HG03520 (cell line): ENCODE results near the gene RPP14.
A peak's percentile ranks its signal among the peaks of the same experiment; 100 is the strongest.
"Not testable (repeated sequence)": the region's sequence is repeated elsewhere in the genome, so short reads cannot be mapped to it uniquely, and the experiment has no call there.

Experiments
- ATAC-seq: cut with Tn5 transposase; IDR thresholded peaks from one replicate; pipeline ENCODE4 v1.9.1; 2021; ENCODE audit warnings: mild to moderate bottlenecking, moderate library complexity; ENCODE audit not compliant: unreplicated experiment

The RPP14 gene

GRCh38 chr3:58305882-58306711 is at the start of gene RPP14, which contains the start of gene HTD2:
Gene RPP14, plus strand, starts transcription at chr3:58306245. Its CDS starts 4,085 bp downstream, at chr3:58310330.
Gene HTD2, plus strand, starts transcription at chr3:58306520. Its CDS starts 11,094 bp downstream, at chr3:58317614.
- peak; percentile 82 for ATAC-seq

GRCh38 chr3:58256511-58256910 is 49.5 kb upstream of the RPP14 start:
- ATAC-seq: no peak

GRCh38 chr3:58258392-58259055 is 47.5 kb upstream of the RPP14 start:
- ATAC-seq: no peak

- no peak for ATAC-seq
These were observed 45.7 kb upstream of the RPP14 start for GRCh38 chr3:58260261-58260731.

- no peak for ATAC-seq
These were observed 45.3 kb upstream of the RPP14 start for GRCh38 chr3:58260733-58261132.

- ATAC-seq: no peak
These were observed 43.9 kb upstream of the RPP14 start for GRCh38 chr3:58261954-58262666.

- ATAC-seq: no peak
These were observed 39.5 kb upstream of the RPP14 start for GRCh38 chr3:58266577-58266976.

- ATAC-seq: not testable (repeated sequence)
These were observed 38.5 kb upstream of the RPP14 start for GRCh38 chr3:58267543-58267942.

GRCh38 chr3:58269356-58269755 is 36.7 kb upstream of the RPP14 start:
- no peak for ATAC-seq

- ATAC-seq: no peak
These were observed 35.6 kb upstream of the RPP14 start for GRCh38 chr3:58270485-58270884.

GRCh38 chr3:58271901-58272501 is 34.0 kb upstream of the RPP14 start:
- ATAC-seq: no peak

- ATAC-seq: no peak
These were observed 33.2 kb upstream of the RPP14 start for GRCh38 chr3:58272891-58273290.

GRCh38 chr3:58273362-58273761 is 32.7 kb upstream of the RPP14 start:
- ATAC-seq: not testable (repeated sequence)

GRCh38 chr3:58274027-58274614 is 31.9 kb upstream of the RPP14 start:
- no peak for ATAC-seq

- ATAC-seq: no peak
These were observed 25.0 kb upstream of the RPP14 start for GRCh38 chr3:58281069-58281468.

- ATAC-seq: no peak
These were observed 20.7 kb upstream of the RPP14 start for GRCh38 chr3:58285334-58285733.

GRCh38 chr3:58287354-58287753 is 18.7 kb upstream of the RPP14 start:
- no peak for ATAC-seq

GRCh38 chr3:58288011-58288728 is 17.9 kb upstream of the RPP14 start:
- no peak for ATAC-seq

- ATAC-seq: not testable (repeated sequence)
These were observed 17.0 kb upstream of the RPP14 start for GRCh38 chr3:58288964-58289613.
